NB4 (cell line): ENCODE measurements around the gene ABHD12.

Experiments used
- DNase-seq: peaks from one replicate; pipeline ENCODE4 v3.0.0; 2010; ENCODE audit warnings: low read depth
- H3K4me3 ChIP-seq: one replicate; pipeline ENCODE4 v1.5.1; 2011; ENCODE audit warnings: mild to moderate bottlenecking, low read depth, low read length, moderate library complexity
- MAX ChIP-seq: IDR thresholded peaks from 2 replicates; pipeline ENCODE4 v1.6.1; 2011; ENCODE audit warnings: low read depth, low read length
- MYC ChIP-seq: IDR thresholded peaks from 2 replicates; pipeline ENCODE4 v1.6.1; 2011; ENCODE audit warnings: low read depth, low read length
- POLR2A ChIP-seq: IDR thresholded peaks from 2 replicates; pipeline ENCODE4 v1.6.1; 2011; ENCODE audit warnings: mild to moderate bottlenecking; ENCODE audit not compliant: insufficient read length; ENCODE audit errors: extremely low read depth
- TF ChIP-seq, protein P1 (sequence below): IDR thresholded peaks from one replicate; pipeline ENCODE4 v1.5.1; 2012; ENCODE audit warnings: low read depth, low read length

ABHD12 gene

DNA sequence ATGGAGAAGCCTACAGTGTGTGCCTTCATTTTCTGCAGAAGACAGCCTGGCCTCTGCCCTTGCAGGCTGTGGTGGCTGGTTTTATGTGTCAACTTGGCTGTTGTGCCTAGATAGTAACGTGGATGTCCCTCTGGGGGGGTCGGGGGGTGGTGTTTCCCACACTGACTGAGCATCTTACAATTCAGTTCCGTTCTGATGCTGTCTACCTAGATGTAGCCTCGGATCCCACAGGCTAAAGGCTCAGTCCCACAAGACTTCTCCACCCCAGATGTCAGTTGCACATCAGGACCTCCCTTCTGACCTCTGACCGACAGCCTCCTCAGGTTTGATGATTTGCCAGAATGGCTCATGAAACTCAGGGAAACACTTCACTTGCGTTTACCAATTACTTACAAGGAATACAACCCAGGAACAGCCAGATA, 138.4 kb downstream of the ABHD12 start:
- no peak for DNase-seq
- H3K4me3 ChIP-seq: no peak overlapping the region
- no peak for TF ChIP-seq POLR2A
- no peak for TF ChIP-seq MAX
- no peak for TF ChIP-seq MYC
- TF ChIP-seq, protein P1, sequence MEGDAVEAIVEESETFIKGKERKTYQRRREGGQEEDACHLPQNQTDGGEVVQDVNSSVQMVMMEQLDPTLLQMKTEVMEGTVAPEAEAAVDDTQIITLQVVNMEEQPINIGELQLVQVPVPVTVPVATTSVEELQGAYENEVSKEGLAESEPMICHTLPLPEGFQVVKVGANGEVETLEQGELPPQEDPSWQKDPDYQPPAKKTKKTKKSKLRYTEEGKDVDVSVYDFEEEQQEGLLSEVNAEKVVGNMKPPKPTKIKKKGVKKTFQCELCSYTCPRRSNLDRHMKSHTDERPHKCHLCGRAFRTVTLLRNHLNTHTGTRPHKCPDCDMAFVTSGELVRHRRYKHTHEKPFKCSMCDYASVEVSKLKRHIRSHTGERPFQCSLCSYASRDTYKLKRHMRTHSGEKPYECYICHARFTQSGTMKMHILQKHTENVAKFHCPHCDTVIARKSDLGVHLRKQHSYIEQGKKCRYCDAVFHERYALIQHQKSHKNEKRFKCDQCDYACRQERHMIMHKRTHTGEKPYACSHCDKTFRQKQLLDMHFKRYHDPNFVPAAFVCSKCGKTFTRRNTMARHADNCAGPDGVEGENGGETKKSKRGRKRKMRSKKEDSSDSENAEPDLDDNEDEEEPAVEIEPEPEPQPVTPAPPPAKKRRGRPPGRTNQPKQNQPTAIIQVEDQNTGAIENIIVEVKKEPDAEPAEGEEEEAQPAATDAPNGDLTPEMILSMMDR: no peak

DNA sequence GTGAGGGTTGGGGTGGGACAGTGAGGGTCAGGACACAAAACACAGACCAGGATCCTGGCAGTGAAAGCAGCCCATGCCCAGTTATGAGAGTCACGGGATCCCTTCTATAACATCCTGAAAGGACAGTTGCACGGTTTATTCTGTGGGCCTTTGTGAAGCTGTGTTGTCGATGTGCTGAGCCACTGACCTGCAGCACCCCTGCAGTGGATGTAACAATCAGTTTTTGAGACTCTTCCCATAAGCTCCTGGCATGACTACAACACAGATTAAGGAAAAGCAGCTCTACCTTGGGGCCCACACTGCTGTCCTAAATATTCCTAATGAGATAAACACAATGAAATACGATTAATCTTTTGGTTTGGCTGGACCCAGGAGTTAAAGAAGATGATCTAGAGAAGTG, 139.1 kb downstream of the ABHD12 start:
- DNase-seq: no peak
- TF ChIP-seq MYC: no peak
- no peak for TF ChIP-seq MAX
- TF ChIP-seq, protein P1: no peak
- no peak for TF ChIP-seq POLR2A

DNA sequence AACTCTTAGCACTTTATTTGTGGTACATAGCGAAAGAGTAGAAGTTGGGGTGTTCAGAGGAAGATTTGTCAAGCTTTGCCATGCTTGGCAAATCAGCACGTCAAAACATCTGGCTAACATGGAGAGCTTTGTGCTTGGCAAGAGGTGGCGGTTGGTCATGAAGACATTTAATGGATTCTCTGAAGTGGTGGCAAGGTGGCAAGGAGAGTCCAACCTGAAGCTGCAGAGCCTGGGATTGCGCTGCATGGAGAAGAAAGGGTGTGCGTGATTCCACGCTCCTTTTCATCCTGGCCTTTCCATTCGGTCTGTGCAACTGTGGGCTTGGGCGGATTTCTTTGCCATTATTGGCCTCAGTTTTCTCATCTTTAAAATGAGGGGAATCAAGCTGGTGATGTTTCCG, 139.6 kb downstream of the ABHD12 start:
- H3K4me3 ChIP-seq: no peak overlapping the region
- TF ChIP-seq MYC (no peak), POLR2A (no peak), MAX (no peak)
- TF ChIP-seq, protein P1: no peak
- DNase-seq: no peak

More for the DNA sequence above, 139.1 kb downstream of the ABHD12 start:
- H3K4me3 ChIP-seq: no peak overlapping the region

DNA sequence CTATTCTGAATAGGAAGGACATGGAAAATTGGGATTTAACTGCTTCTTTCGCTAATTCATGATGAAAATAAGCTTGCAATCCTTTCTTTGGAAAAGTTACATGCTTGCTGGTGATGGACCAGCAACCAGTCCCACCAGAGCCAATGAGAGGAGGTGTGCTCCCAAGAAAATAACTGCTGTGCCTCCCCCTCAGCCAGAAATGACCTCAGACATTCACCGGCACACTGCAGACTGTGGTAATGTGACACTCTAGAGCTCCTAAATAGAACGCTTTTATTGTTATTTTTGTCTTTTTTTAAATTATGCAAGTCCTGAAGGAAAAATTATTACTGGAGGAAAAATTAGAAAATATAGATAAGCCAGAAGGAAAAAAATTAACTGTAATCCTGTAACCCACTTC, 140.1 kb downstream of the ABHD12 start:
- H3K4me3 ChIP-seq: no peak overlapping the region
- no peak for DNase-seq
- no peak for TF ChIP-seq MYC
- TF ChIP-seq POLR2A: no peak
- no peak for TF ChIP-seq MAX
